Measurements from ENCODE around the gene ZC3H7B.
A peak's percentile ranks its signal among the peaks of the same experiment; 100 is the strongest.

ZC3H7B gene

GRCh38 chr22:41356430-41357028 is 55.2 kb downstream of the ZC3H7B start:
- no peak for DNase-seq

DNA sequence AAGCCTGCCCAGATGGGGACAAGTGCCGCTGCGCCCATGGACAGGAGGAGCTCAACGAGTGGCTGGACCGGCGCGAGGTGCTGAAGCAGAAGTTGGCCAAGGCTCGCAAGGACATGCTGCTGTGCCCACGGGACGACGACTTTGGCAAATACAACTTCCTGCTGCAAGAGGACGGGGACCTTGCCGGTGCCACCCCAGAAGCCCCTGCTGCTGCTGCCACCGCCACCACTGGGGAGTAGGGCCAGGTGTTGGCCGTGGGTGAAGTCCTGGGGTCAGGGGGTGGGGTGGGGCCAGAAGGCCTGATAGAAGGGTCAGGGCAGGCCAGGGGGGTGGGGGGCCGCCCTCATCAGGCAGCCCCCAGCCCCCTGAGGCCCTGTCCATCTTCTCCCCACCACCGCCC is 55.9 kb downstream of the ZC3H7B start:
- DNase-seq = no peak

GRCh38 chr22:41358927-41359326 is 57.6 kb downstream of the ZC3H7B start:
- no peak for DNase-seq

DNA sequence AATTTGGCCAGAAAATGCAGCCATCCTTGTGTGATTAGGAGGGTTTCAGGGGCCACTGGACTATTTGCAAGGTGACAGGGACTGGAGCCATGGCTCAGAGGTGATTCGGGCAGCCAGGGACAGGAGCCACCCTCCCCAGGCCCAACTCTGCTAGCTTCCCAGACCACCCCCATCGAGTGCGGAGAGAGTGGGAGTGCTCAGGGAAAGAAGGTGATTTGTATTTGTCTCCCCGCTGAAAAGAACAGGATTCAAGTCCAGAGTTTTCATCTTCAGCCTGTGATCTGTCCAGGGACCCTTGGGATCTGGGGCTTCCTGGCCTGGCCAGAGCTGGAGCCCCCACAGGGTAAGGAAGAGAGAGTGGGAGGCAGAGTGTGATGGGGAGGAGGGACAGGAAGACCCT is 58.1 kb downstream of the ZC3H7B start:
- no peak for DNase-seq

DNA sequence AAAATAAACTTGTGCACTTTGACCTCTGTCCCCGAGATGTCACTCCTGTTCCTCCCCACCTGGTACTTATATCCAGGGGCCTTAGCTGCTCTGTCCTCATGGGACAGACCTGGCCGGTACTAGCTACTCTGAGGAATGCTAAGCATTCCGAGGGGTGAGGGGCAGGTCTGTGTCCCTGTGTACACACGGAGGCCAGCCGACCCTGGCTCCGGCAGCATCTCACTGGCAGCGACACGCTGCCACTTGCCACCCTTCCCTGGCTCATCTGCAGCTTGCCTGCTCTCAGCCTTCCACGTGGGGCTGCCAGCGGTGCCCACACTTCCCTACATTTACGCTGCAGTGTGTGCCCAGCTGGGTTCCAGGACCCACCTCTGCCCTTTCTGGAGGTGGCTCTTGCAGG is 58.8 kb downstream of the ZC3H7B start:
- DNase-seq = no peak

GRCh38 chr22:41361716-41362310 is 60.5 kb downstream of the ZC3H7B start:
- no peak for DNase-seq

GRCh38 chr22:41362615-41363014 is 61.3 kb downstream of the ZC3H7B start:
- no peak for DNase-seq

- DNase-seq = no peak
These were observed 62.9 kb downstream of the ZC3H7B start for GRCh38 chr22:41364233-41364632.

- no peak for DNase-seq
These were observed 63.6 kb downstream of the ZC3H7B start for GRCh38 chr22:41364955-41365354.

DNA sequence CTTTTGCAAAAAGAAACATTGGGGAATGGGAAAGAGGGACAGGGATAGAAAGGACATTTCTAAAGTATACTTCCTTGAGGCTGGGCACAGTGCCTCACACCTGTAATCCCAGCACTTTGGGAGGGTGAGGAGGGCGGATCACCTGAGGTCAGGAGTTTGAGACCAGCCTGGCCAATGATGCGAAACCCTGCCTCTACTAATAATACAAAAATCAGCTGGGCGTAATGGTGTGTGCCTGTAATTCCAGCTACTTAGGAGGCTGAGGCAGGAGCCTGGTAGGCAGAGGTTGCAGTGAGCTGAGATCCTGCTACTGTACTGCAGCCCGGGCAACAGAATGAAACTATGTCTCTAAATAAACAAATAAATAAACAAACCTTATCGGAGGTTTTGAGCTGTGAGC is 64.1 kb downstream of the ZC3H7B start:
- DNase-seq = no peak

DNA sequence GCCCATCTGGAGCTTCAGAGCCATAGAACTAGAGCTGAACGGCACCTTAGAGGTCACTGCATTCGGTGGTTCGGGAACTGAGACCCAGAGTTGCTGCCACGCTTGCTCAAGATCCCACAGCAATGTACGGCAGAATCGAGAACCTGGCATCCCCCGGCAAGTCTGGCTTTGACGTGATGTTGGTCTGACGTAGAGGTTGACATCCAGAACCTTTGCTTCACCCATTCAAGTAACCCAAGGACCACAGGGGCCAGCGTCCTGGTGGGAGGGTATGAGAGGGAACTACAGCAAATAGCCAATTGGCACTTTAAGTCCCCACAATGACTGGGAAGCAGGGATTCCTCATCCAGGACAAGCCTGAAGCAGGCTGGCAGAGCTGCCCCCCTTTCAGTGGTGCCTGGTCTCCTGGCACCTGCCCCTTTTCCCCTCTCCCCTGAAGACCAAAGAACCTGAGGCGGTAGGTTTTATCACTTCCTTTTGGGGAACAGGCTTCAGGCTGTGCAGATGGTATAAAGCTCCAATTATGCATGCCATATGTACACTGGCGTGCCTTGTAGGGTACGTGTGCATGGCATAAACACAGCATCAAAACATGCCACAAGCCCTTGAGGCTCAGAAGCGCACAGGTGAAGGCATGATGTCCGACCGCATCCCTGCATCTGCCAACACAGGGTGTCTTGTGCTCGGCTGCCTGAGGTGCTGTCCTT is 65.2 kb downstream of the ZC3H7B start:
- no peak for DNase-seq

DNA sequence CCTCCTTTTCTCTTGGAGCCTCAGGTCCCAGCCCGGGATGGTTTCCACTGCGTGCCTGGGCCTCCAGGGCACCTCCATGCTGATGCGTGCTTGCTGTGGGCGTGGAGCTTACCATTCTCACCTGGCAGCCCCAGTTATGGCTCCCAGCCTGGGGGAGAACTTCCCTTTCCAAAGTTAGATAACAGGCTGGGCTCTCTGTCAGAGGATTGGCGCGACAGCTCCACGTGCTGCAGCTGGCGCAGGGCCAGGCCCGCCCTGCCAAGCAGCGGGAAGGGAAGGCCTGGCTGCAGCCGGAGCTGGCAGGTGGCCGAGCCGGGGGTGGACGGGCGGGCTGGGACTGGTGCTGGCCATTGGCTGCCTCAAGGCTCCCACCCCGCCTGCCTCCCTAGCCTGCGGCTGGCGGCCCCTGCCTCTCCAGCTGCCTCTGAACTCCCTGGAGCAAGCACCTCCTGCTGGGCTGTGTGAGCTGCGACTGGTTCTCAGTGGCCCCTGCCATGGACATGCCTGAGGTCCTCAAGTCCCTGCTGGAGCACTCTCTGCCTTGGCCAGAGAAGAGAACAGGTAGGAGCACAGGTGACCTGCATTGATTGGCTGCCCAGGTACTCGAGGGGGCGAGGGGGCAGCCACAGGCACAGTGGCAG is 65.8 kb downstream of the ZC3H7B start:
- peak; percentile 85 for DNase-seq

- peak; percentile 12 for DNase-seq
These were observed 66.6 kb downstream of the ZC3H7B start for GRCh38 chr22:41367680-41368542.

GRCh38 chr22:41368543-41369423 is 67.5 kb downstream of the ZC3H7B start:
- peak; percentile 49 for DNase-seq

GRCh38 chr22:41369424-41369745 is 68.1 kb downstream of the ZC3H7B start:
- DNase-seq = peak; percentile 66

- no peak for DNase-seq
These were observed 68.5 kb downstream of the ZC3H7B start for GRCh38 chr22:41369837-41370236.

GRCh38 chr22:41377846-41378245 is 76.5 kb downstream of the ZC3H7B start:
- no peak for DNase-seq

GRCh38 chr22:41380993-41381328 is 79.6 kb downstream of the ZC3H7B start:
- DNase-seq = peak; percentile 19

- peak; percentile 94 for DNase-seq
These were observed 80.2 kb downstream of the ZC3H7B start, which contains the start of gene TEF for GRCh38 chr22:41381329-41382097. Gene TEF (plus strand): TSS chr22:41381942. CDS start chr22:41382045, 103 bp downstream.

DNA sequence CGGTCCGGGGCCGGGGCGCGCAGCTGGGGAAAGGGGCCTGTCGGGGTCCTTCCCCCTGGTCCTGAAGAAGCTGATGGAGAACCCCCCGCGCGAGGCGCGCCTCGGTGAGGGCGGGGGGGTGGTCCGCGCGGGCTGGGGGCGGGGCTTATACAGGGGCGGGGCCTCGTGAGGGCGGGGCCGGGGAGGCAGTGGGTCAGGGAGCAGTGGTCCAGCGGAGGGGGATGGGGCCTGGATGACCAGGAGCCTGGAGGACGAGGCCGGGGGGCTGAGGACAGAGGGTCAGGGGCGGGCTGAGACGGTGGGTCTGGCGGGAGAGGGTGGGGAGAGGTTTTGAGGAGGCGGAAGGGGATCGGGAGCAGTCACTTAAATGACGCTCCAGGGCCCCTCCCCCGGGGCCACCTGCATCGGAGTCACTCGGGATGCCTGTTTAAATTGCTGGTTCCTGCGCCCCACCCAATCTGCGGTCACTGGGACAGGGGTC is 80.8 kb downstream of the ZC3H7B start:
- no peak for DNase-seq

GRCh38 chr22:41382610-41383009 is 81.3 kb downstream of the ZC3H7B start:
- no peak for DNase-seq
